ENCODE data around the gene CAMK1D. TPM values are rescaled to one million over a fixed set of nuclear protein-coding genes. Genes with fewer than 3 reads are reported as not detected.
A peak's percentile ranks its signal among the peaks of the same experiment; 100 is the strongest.

CAMK1D gene
- total and polyA plus RNA-seq, 4 experiments from 2014 or later, result 5.2 to 22.2 (median 19.4) TPM

DNA sequence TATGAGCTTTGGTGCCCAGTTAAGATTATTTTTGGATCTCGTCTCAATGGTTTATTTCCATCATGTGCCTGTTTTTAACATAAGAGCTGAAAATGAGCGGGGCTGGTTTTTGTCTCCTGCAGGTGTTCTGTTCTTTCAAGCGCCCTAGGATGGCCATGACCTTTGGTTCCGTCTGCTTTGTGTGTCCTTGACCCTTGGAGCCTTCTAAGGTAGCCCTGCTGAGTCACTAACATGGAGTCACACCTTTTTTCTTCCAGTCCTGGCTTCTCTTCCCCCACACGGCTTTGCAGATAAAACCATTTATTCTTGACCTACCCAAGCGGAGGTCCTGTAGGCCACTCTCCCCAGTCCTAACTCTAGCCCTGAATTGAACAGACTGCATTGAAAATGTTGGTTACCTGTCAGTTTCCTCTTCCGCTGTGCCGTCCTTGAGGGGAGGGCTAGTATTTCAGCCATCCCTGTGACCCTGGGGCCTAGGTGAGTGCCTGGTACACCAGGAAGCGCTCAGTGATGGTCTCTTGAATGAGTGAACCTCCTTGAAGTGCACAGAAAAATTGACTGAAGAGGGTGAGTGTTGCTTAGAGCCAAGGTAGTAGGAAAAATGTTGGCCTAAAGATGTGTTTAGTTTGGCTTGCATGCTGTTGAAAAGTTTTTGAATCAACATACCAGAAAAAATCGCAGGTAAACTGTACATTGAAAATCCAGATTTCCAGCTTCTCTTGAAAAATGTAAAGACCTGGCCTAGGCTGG lies 48.0 kb downstream of the CAMK1D start:
- POLR2A ChIA-PET (ENCODE audit: partially characterized antibody), result no interaction called here
- no peaks in the 10 kb centered on the region for H3K36me3 ChIP-seq (ENCODE audit: insufficient read depth, low read length)
- no peak overlapping the region for H3K4me3 ChIP-seq (ENCODE audit: low read length in 2 of 2)
- peaks cover 2 to 11% of the 10 kb centered on the region in 2 donors for H3K36me3 Mint-ChIP-seq
- H3K27ac ChIP-seq (ENCODE audit: low read depth, low read length), result no peak overlapping the region
- no peaks in the 10 kb centered on the region for H3K9me3 ChIP-seq (ENCODE audit: control insufficient read depth in 1 of 2, low read length in 2 of 2)
- DNase-seq, result no peak
- H3K27me3 ChIP-seq (ENCODE audit: insufficient read depth, low read length), result no peaks in the 10 kb centered on the region
- CTCF ChIA-PET (ENCODE audit: partially characterized antibody), result interaction anchor here (1.9 kb wide), 1 partner anchor 134 kb away, joined by 5 read pairs; no protein-coding TSS in a partner anchor
- H3K4me1 Mint-ChIP-seq, result peaks cover 8 to 37% (median 16%) of the 10 kb centered on the region in 4 donors
- intact Hi-C loops (cut with micrococcal nuclease), result no loop called here
- H3K9me3 Mint-ChIP-seq, result no peaks in the 10 kb centered on the region
- H3K4me3 Mint-ChIP-seq, result peak overlapping the region in 1 of 8 donors; percentile 41
- H3K27ac Mint-ChIP-seq, result peak overlapping the region in 4 of 7 donors; percentile 17 to 56 (median 50)
- no peaks in the 10 kb centered on the region for H3K4me1 ChIP-seq (ENCODE audit: insufficient read depth, low read length)
- H3K27me3 Mint-ChIP-seq, result no peaks in the 10 kb centered on the region

DNA sequence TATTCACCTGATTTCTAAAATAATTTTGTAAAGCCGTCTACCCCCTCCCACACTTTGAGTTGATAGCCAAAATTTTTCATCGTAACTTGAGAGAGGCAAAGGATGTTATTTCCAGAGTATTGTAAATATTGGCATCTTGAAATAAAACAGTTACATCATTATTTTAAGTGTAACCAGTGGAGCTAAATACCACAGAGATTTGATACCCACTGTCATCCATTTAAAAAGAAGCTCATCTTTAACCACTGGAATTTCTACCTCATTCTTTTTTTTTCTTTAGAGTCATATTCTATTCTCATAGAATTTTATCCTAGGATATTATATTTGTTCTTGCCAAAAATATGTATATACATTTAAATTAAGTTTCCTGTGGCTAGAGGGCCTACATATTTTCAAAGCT lies 48.6 kb downstream of the CAMK1D start:
- POLR2A ChIA-PET (ENCODE audit: partially characterized antibody), result no interaction called here

DNA sequence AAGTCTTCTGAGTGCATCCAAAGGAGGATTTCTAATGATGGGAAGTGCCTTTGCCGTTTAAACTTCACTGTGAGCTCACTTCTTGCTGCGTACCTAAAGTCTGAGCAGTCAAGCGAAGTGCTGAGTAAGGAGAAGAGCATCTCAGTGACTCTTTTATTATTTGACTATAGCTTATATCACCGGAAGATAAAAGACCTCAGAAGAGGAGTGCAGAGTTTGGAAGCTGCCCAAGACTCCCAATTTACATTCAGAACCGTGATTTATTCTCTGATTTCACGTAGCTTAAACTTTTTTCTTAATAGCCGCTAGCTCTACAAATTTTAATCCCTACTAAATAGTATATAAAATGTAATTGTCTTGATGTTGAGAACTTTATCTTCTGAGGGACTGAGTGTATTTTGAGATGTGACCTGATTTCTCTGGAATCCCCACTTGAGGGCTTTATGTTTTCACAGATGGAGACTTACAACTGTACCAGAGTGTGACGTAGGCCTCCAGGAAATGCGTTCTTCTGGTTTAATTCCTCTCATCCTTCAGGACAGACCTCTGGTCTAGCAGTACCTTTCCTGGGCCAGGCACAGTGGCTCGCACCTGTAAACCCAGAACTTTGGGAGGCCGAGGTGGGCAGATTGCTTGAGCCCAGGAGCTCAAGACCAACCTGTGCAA lies 51.1 kb downstream of the CAMK1D start:
- intact Hi-C loops (cut with micrococcal nuclease), result loop anchor here (10.0 kb wide), 1 partner anchor 46 kb away; no protein-coding TSS in a partner anchor
- Histone ChIP-seq H3K27ac (ENCODE audit: low read depth, low read length) (no peak overlapping the region), H3K4me1 (ENCODE audit: insufficient read depth, low read length) (no peaks in the 10 kb centered on the region), H3K36me3 (ENCODE audit: insufficient read depth, low read length) (no peaks in the 10 kb centered on the region), H3K4me3 (ENCODE audit: low read length in 2 of 2) (no peak overlapping the region), H3K27me3 (ENCODE audit: insufficient read depth, low read length) (no peaks in the 10 kb centered on the region), H3K9me3 (ENCODE audit: control insufficient read depth in 1 of 2, low read length in 2 of 2) (no peaks in the 10 kb centered on the region)
- Mint-ChIP-seq H3K4me3 (no peak overlapping the region), H3K27ac (no peak overlapping the region), H3K4me1 (peaks cover 12 to 33% (median 19%) of the 10 kb centered on the region in 4 donors), H3K27me3 (no peaks in the 10 kb centered on the region), H3K9me3 (no peaks in the 10 kb centered on the region), H3K36me3 (peaks cover 12 to 13% of the 10 kb centered on the region in 2 donors)
- ChIA-PET CTCF (ENCODE audit: partially characterized antibody) (no interaction called here), POLR2A (ENCODE audit: partially characterized antibody) (no interaction called here)
- DNase-seq, result no peak

More for the DNA sequence above, 48.6 kb downstream of the CAMK1D start:
- no peak overlapping the region for H3K4me3 ChIP-seq (ENCODE audit: low read length in 2 of 2)
- H3K9me3 ChIP-seq (ENCODE audit: control insufficient read depth in 1 of 2, low read length in 2 of 2), result no peaks in the 10 kb centered on the region
- intact Hi-C loops (cut with micrococcal nuclease), result no loop called here
- CTCF ChIA-PET (ENCODE audit: partially characterized antibody), result interaction anchor here (1.9 kb wide), 1 partner anchor 135 kb away, joined by 5 read pairs; no protein-coding TSS in a partner anchor
- DNase-seq, result no peak
- H3K27me3 Mint-ChIP-seq, result no peaks in the 10 kb centered on the region
- no peaks in the 10 kb centered on the region for H3K36me3 ChIP-seq (ENCODE audit: insufficient read depth, low read length)
- peaks cover 5 to 11% of the 10 kb centered on the region in 2 donors for H3K36me3 Mint-ChIP-seq
- no peaks in the 10 kb centered on the region for H3K4me1 ChIP-seq (ENCODE audit: insufficient read depth, low read length)
- H3K4me1 Mint-ChIP-seq, result peaks cover 12 to 37% (median 18%) of the 10 kb centered on the region in 4 donors
- no peak overlapping the region for H3K4me3 Mint-ChIP-seq
- no peaks in the 10 kb centered on the region for H3K9me3 Mint-ChIP-seq
- no peaks in the 10 kb centered on the region for H3K27me3 ChIP-seq (ENCODE audit: insufficient read depth, low read length)
- peak overlapping the region in 2 of 7 donors; percentile 49 to 56 for H3K27ac Mint-ChIP-seq
- no peak overlapping the region for H3K27ac ChIP-seq (ENCODE audit: low read depth, low read length)

DNA sequence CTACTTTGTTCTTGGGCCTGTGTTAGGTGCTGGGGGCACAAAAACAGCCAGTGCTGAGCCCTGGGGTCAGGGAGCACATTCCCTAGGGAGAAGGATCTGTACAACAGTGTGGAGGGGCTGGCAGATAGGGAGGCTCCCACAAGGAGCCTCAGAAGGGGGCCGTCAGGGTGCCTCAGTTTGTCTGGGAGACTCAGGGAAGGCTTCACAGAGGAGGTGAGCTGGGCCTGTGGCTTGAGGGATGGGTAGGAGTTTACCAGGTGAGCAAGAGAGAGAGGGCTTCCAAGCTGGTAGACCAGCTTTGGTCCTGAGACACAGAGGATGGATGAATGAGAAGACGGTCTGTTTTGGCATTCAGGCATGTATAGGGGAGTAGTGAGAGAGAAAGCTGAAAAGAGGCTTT lies 52.1 kb downstream of the CAMK1D start:
- Mint-ChIP-seq H3K36me3 (peaks cover 17 to 21% of the 10 kb centered on the region in 2 donors), H3K9me3 (no peaks in the 10 kb centered on the region), H3K4me3 (no peak overlapping the region), H3K27me3 (no peaks in the 10 kb centered on the region), H3K27ac (peak overlapping the region in 4 of 7 donors; percentile 49 to 68 (median 53)), H3K4me1 (peaks cover 10 to 31% (median 20%) of the 10 kb centered on the region in 4 donors)
- intact Hi-C loops (cut with micrococcal nuclease), result loop anchor here (10.0 kb wide), 1 partner anchor 47 kb away; no protein-coding TSS in a partner anchor
- DNase-seq, result no peak
- Histone ChIP-seq H3K9me3 (ENCODE audit: control insufficient read depth in 1 of 2, low read length in 2 of 2) (no peaks in the 10 kb centered on the region), H3K27me3 (ENCODE audit: insufficient read depth, low read length) (no peaks in the 10 kb centered on the region), H3K4me3 (ENCODE audit: low read length in 2 of 2) (no peak overlapping the region), H3K36me3 (ENCODE audit: insufficient read depth, low read length) (no peaks in the 10 kb centered on the region), H3K27ac (ENCODE audit: low read depth, low read length) (no peak overlapping the region), H3K4me1 (ENCODE audit: insufficient read depth, low read length) (no peaks in the 10 kb centered on the region)
- POLR2A ChIA-PET (ENCODE audit: partially characterized antibody), result no interaction called here
- CTCF ChIA-PET (ENCODE audit: partially characterized antibody), result interaction anchor here (1.0 kb wide), 1 partner anchor 137 kb away, joined by 3 read pairs; no protein-coding TSS in a partner anchor

DNA sequence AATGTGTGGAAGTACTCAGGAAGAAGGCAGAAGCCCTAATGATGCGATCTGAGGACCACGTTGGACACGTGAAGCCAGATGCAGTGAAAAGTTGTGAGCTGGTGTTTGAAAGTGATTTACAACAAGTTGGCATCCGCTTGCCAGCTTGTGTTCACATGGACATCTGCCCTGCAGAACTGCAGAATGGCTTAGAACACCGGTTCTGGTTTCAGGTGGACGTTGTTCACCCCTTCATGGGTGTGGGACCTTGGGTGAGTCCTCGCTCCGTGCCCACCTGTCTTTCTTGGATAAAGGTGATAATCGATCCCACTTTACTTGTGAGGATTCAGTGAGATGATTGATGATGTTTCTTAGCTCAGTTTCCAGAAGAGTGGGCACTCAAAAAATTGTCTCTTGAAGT lies 53.8 kb downstream of the CAMK1D start:
- H3K27me3 ChIP-seq (ENCODE audit: insufficient read depth, low read length), result no peaks in the 10 kb centered on the region
- no peaks in the 10 kb centered on the region for H3K36me3 ChIP-seq (ENCODE audit: insufficient read depth, low read length)
- Mint-ChIP-seq H3K4me3 (no peak overlapping the region), H3K9me3 (no peaks in the 10 kb centered on the region), H3K27ac (no peak overlapping the region), H3K27me3 (no peaks in the 10 kb centered on the region), H3K36me3 (peaks cover 25% of the 10 kb centered on the region in 2 donors), H3K4me1 (peaks cover 5 to 29% (median 17%) of the 10 kb centered on the region in 4 donors)
- H3K27ac ChIP-seq (ENCODE audit: low read depth, low read length), result no peak overlapping the region
- no peaks in the 10 kb centered on the region for H3K9me3 ChIP-seq (ENCODE audit: control insufficient read depth in 1 of 2, low read length in 2 of 2)
- no peaks in the 10 kb centered on the region for H3K4me1 ChIP-seq (ENCODE audit: insufficient read depth, low read length)
- ChIA-PET CTCF (ENCODE audit: partially characterized antibody) (no interaction called here), POLR2A (ENCODE audit: partially characterized antibody) (no interaction called here)
- intact Hi-C loops (cut with micrococcal nuclease), result loop anchor here (10.0 kb wide), 1 partner anchor 48 kb away; no protein-coding TSS in a partner anchor
- no peak for DNase-seq
- no peak overlapping the region for H3K4me3 ChIP-seq (ENCODE audit: low read length in 2 of 2)

DNA sequence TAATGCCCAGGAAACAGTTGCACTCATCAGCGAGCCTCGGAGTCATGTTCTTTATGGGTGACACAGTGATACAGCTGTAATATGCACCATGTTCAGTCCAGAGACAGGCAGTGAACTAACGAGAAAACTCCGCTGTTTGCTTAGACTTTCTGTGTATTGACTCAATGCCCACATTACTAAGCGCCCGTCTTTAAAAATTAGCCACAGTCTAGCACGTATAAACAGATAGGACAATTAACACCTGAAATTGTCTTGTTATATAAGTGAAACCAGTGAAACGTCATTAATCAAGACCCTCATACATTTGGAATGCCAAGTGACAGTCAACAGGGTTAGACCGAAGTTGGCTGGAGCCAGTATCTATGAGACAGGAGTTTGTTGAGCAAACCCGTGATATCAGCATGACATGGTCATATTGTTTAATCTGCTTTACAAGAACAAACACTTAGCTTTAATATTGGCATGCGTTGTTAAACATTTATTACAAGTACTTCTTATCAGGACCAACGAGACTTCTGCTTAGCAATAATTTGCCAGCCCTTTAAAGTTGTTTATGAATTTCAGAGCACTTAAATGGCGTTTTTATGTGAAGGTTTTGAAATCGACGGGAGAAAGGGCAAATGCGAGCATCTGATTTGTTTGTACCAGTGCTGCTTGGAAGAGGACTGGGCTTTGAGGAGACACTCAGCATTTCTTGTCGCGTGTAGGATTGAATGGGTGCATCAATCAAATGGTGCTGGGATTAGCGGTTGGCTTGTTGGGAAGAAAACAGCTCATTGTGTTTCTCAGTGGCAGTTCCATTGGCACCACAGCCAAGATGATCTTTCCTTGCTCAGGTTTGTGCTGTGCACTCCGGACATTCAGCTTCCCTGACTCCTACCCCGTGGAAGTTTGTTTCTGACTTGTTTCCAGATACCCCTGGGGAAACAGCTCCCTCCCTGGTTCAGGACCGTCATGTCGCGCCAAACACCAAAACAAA lies 56.3 kb downstream of the CAMK1D start:
- H3K9me3 ChIP-seq (ENCODE audit: control insufficient read depth in 1 of 2, low read length in 2 of 2), result no peaks in the 10 kb centered on the region
- peak overlapping the region in 2 of 7 donors; percentile 36 to 54 for H3K27ac Mint-ChIP-seq
- H3K27me3 Mint-ChIP-seq, result no peaks in the 10 kb centered on the region
- peaks cover 30 to 31% of the 10 kb centered on the region in 2 donors for H3K36me3 Mint-ChIP-seq
- H3K4me1 Mint-ChIP-seq, result peaks cover 9 to 43% (median 19%) of the 10 kb centered on the region in 4 donors
- H3K4me3 Mint-ChIP-seq, result no peak overlapping the region
- no peak overlapping the region for H3K27ac ChIP-seq (ENCODE audit: low read depth, low read length)
- ChIA-PET POLR2A (ENCODE audit: partially characterized antibody) (no interaction called here), CTCF (ENCODE audit: partially characterized antibody) (interaction anchor here (0.9 to 1.7 kb wide), 4 partner anchors 13 to 141 kb away, joined by 3 read pairs; no protein-coding TSS in a partner anchor)
- no peaks in the 10 kb centered on the region for H3K9me3 Mint-ChIP-seq
- no peaks in the 10 kb centered on the region for H3K36me3 ChIP-seq (ENCODE audit: insufficient read depth, low read length)
- no peak for DNase-seq
- H3K27me3 ChIP-seq (ENCODE audit: insufficient read depth, low read length), result no peaks in the 10 kb centered on the region
- H3K4me1 ChIP-seq (ENCODE audit: insufficient read depth, low read length), result no peaks in the 10 kb centered on the region
- intact Hi-C loops (cut with micrococcal nuclease), result loop anchor here (10.0 kb wide), 1 partner anchor 51 kb away; no protein-coding TSS in a partner anchor
- H3K4me3 ChIP-seq (ENCODE audit: low read length in 2 of 2), result no peak overlapping the region
